ENCODE data around the gene TCAIM. TPM values are rescaled to one million over a fixed set of nuclear protein-coding genes. Genes with fewer than 3 reads are reported as not detected.

TCAIM gene
- total and polyA plus RNA-seq, 2 experiments from 2014 or later = 10.3 to 26.0 TPM

DNA sequence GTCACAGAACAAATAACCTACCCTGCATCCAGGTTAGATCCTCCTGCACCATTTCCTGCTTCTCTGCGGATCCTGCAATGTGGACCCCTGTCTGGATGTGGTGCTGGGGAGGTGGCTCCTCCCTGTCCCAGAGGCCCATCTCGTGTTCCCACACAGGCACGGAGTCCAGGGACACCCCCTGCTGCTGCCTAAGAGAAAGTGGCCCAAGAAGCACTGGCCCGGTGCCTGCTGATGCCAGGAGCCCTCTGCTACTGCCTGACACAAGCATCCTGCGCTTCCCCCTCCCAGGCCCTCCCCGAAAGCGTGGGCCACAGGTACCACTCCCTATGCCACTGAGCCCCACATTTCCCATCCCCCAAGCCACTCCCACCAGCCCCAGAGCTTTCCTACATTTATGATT is 90.3 kb downstream of the TCAIM start:
- Mint-ChIP-seq H3K27me3 (ENCODE audit: insufficient read depth, low read depth, poor library complexity) (peaks cover 7% of the 10 kb centered on the region), H3K36me3 (ENCODE audit: low read depth) (no peaks in the 10 kb centered on the region), H3K4me3 (no peak overlapping the region), H3K9me3 (no peaks in the 10 kb centered on the region), H3K27ac (no peak overlapping the region), H3K4me1 (peaks cover 5% of the 10 kb centered on the region; the same call in 1 of the 3 replicates)
- H3K4me3 ChIP-seq = no peak overlapping the region
- ATAC-seq (no peak), DNase-seq (ENCODE audit: low spot score) (no peak)
- no peaks in the 10 kb centered on the region for H3K4me1 ChIP-seq (ENCODE audit: insufficient read depth)
- H3F3A ChIP-seq (replicated peaks; ENCODE audit: low read depth) = no peaks in the 10 kb centered on the region
- no peaks in the 10 kb centered on the region for H4K20me1 ChIP-seq (replicated peaks; ENCODE audit: insufficient read depth)
- no peaks in the 10 kb centered on the region for H3K36me3 ChIP-seq (ENCODE audit: insufficient read depth)
- H2AFZ ChIP-seq = no peak overlapping the region
- no peak overlapping the region for H3K4me2 ChIP-seq
- no peak overlapping the region for H3K27ac ChIP-seq (ENCODE audit: low read depth)
- H3K27me3 ChIP-seq (ENCODE audit: insufficient read depth) = no peaks in the 10 kb centered on the region
- no peaks in the 10 kb centered on the region for H3K79me2 ChIP-seq (replicated peaks; ENCODE audit: insufficient read depth)
- TF ChIP-seq ZNF462 (CRISPR knock-in tag; IDR thresholded peaks at IDR 0.05) (no peak), EZH2phosphoT487 (IDR thresholded peaks at IDR 0.05; ENCODE audit: unreplicated experiment) (no peak), ZNF114 (CRISPR knock-in tag; IDR thresholded peaks at IDR 0.05) (no peak), ETS1 (IDR thresholded peaks at IDR 0.05) (no peak), NANOG (IDR thresholded peaks at IDR 0.05; ENCODE audit: borderline replicate concordance) (no peak), JUNB (IDR thresholded peaks at IDR 0.05; ENCODE audit: unreplicated experiment) (no peak), CREB1 (CRISPR knock-in tag; IDR thresholded peaks at IDR 0.05; ENCODE audit: low read depth) (no peak)
- no peaks in the 10 kb centered on the region for H3K9me2 ChIP-seq (ENCODE audit: insufficient read depth)

All from GM23338 (cell line).